B cell (primary cell): Measurements from ENCODE around the gene AHRR. TPM values are rescaled to one million over a fixed set of nuclear protein-coding genes. Genes with fewer than 3 reads are reported as not detected.

Experiments used
- ATAC-seq: fragments of 200-7000 bp; cut with Tn5 transposase; one replicate; pipeline ENCODE4 v1.10.0; 2021; ENCODE audit warnings: low read depth, mild to moderate bottlenecking, moderate number of reproducible peaks, moderate library complexity
- CTCF ChIA-PET: fragments of 350-600 bp; sonication (Branson Sonifier 250); formaldehyde crosslinking; loops from one replicate; lab custom pipeline; 2021; ENCODE audit warnings: antibody characterized with exemption, inconsistent platforms; lab: Charles Lee
- POLR2A ChIA-PET: fragments of 350-600 bp; sonication (Branson Sonifier 250); formaldehyde crosslinking; loops from one replicate; lab custom pipeline; 2021; ENCODE audit warnings: antibody characterized with exemption; lab: Charles Lee
- DNase-seq: peaks from one replicate; pipeline ENCODE4 v3.0.0; 2013
- H2AFZ ChIP-seq: 2 replicates; pipeline ENCODE4 v1.6.1; 2012; ENCODE audit warnings: mild to moderate bottlenecking, low read depth, low read length; ENCODE audit not compliant: insufficient read depth, poor library complexity, severe bottlenecking
- H3K27ac ChIP-seq, 2 donors: 1 replicate in 1 of 2; 2 replicates in 1 of 2; pipeline ENCODE4 v1.5.1; 2012 to 2013; ENCODE audit warnings: low read length in 2 of 2, mild to moderate bottlenecking in 2 of 2, moderate library complexity in 1 of 2
- H3K27me3 ChIP-seq, 4 experiments: fragments of 200-600 bp in 1 of 4; sonication (generic) in 1 of 4; replicated peaks in 1 of 4; 1 replicate in 2 of 4; 2 replicates in 2 of 4; pipeline versions ENCODE4 v1.6.1 to v1.7.0; 2013 to 2016; ENCODE audit warnings: low read length in 3 of 4, mild to moderate bottlenecking in 2 of 4, mixed read lengths in 1 of 4, moderate library complexity in 1 of 4; ENCODE audit not compliant: insufficient read depth in 4 of 4, control insufficient read depth in 3 of 4; ENCODE audit errors: control extremely low read depth in 1 of 4
- H3K36me3 ChIP-seq, 2 experiments: replicated peaks in 1 of 2; 1 replicate in 1 of 2; 2 replicates in 1 of 2; pipeline versions ENCODE4 v1.6.1 to v1.7.1; 2013; ENCODE audit warnings: low read length in 1 of 2; ENCODE audit not compliant: insufficient read depth in 2 of 2, control insufficient read depth in 1 of 2; ENCODE audit errors: control extremely low read depth in 1 of 2, extremely low read depth in 1 of 2
- H3K4me1 ChIP-seq, 2 donors: fragments of 200-600 bp in 1 of 2; sonication (generic) in 1 of 2; 1 replicate in 1 of 2; 2 replicates in 1 of 2; pipeline versions ENCODE4 v1.5.1 to v1.6.1; 2013 to 2017; ENCODE audit warnings: low read length in 2 of 2; ENCODE audit not compliant: control insufficient read depth in 2 of 2, insufficient read depth in 2 of 2
- H3K4me2 ChIP-seq: replicated peaks from 2 replicates; pipeline ENCODE3; 2012; ENCODE audit warnings: mild to moderate bottlenecking, low read depth, low read length; ENCODE audit not compliant: poor library complexity, severe bottlenecking
- H3K4me3 ChIP-seq, 5 experiments: fragments of 200-600 bp in 1 of 5; sonication (generic) in 1 of 5; 1 replicate in 3 of 5; 2 replicates in 2 of 5; pipeline versions ENCODE4 v1.5.1 to v1.7.0; 2011 to 2016; ENCODE audit warnings: low read length in 4 of 5, mild to moderate bottlenecking in 4 of 5, low read depth in 2 of 5, control low read depth in 1 of 5, moderate library complexity in 1 of 5; ENCODE audit not compliant: insufficient read depth in 1 of 5; ENCODE audit errors: control extremely low read depth in 1 of 5, extremely low read depth in 1 of 5
- H3K79me2 ChIP-seq: fragments of 200-600 bp; sonication (generic); one replicate; pipeline ENCODE4 v1.6.0; 2016; ENCODE audit warnings: low read length; ENCODE audit not compliant: control insufficient read depth, insufficient read depth
- H3K9ac ChIP-seq: fragments of 200-600 bp; sonication (generic); 2 replicates; pipeline ENCODE4 v1.6.1; 2017; ENCODE audit warnings: mild to moderate bottlenecking, low read length, moderate library complexity
- H3K9me3 ChIP-seq, 3 donors: one replicate each; pipeline versions ENCODE4 v1.6.1 to v1.7.1; 2013; ENCODE audit warnings: low read length in 2 of 3; ENCODE audit not compliant: control insufficient read depth in 2 of 3, insufficient read depth in 1 of 3; ENCODE audit errors: control extremely low read depth in 1 of 3
- H4K20me1 ChIP-seq: 2 replicates; pipeline ENCODE4 v1.6.0; 2012; ENCODE audit warnings: mild to moderate bottlenecking, low read length; ENCODE audit not compliant: insufficient read depth, control insufficient read depth, poor library complexity, severe bottlenecking
- H3K27ac Mint-ChIP-seq: one replicate; pipeline ENCODE4 v1.8.0; 2021; ENCODE audit warnings: mixed read lengths
- H3K27me3 Mint-ChIP-seq: one replicate; pipeline ENCODE4 v1.8.0; 2021; ENCODE audit warnings: mixed read lengths
- H3K4me1 Mint-ChIP-seq: one replicate; pipeline ENCODE4 v1.8.0; 2021; ENCODE audit warnings: mixed read lengths
- H3K4me3 Mint-ChIP-seq: one replicate; pipeline ENCODE4 v1.8.0; 2021; ENCODE audit warnings: mixed read lengths
- H3K9me3 Mint-ChIP-seq: one replicate; pipeline ENCODE4 v1.8.0; 2022; ENCODE audit warnings: mixed read lengths; ENCODE audit not compliant: insufficient read depth
- EZH2 ChIP-seq: IDR thresholded peaks from 2 replicates; pipeline ENCODE4 v1.6.1; 2012; ENCODE audit warnings: borderline replicate concordance, low read depth, mild to moderate bottlenecking, moderate library complexity, low read length; ENCODE audit not compliant: insufficient read depth, poor library complexity, severe bottlenecking
- WGBS: methylation state at CpG from one replicate; pipeline ENCODE4 v1.1.5; 2013; ENCODE audit warnings: missing lambda C conversion rate; ENCODE audit not compliant: insufficient coverage; 5-methylcytosine and 5-hydroxymethylcytosine counted together
- intact Hi-C: fragments of 100-400 bp; cut with micrococcal nuclease; formaldehyde crosslinking; loops from one replicate; pipeline ENCODE4 v1.10.0; 2022
- polyA plus RNA-seq: library from polyadenylated mRNA; depleted of rRNA; stranded (reverse); fragments of >200 nt; gene quantifications from 2 replicates; pipeline ENCODE4 v1.2.3, GENCODE V29; 2012
- total RNA-seq, 2 donors: library from RNA; stranded (reverse); fragments of 120-200 nt in 1 of 2; gene quantifications; 1 replicate in 1 of 2; 2 replicates in 1 of 2; pipeline versions ENCODE4 v1.2.3 to v1.2.4, GENCODE V29; 2013 to 2022
- TF ChIP-seq, protein P1 (sequence below): fragments of 200-600 bp; IDR thresholded peaks from one replicate; pipeline ENCODE4 v1.8.0; 2022; ENCODE audit warnings: antibody characterized with exemption, mild to moderate bottlenecking

The AHRR gene
- total and polyA plus RNA-seq, 2 donors (not counting 1 experiment from before 2014, with no cell fraction given) = 0.13 to 1.7 TPM

DNA sequence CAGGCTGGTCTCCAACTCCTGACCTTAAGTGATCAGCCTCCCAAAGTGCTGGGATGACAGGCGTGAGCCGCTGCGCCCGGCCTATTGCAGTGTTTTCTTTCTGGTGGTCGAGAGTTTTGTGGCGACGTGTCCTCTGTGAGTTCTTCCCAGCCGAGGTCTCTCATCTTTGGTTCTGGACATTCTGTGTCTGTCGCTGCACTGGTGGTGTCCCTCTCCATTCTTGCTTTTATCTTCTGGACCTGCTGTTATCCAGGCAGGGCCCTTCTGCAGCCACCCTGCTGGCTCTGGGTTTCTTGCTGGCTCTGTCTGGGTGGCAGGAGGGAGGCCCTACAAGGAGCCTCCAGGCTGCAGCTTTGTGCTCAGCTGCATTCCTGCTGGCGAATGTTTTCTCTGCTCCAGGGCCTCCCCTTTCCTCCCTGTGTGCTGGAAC is 72.3 kb downstream of the AHRR start:
- H3K4me3 Mint-ChIP-seq = no peak overlapping the region
- no peak overlapping the region for H3K4me3 ChIP-seq
- intact Hi-C loops = no loop called here

GRCh38 chr5:394671-395155 is 73.2 kb downstream of the AHRR start:
- Histone ChIP-seq H3K4me3 (no peak overlapping the region), H3K27me3 (peaks cover 0 to 15% (median 7%) of the 10 kb centered on the region in 4 experiments), H3K79me2 (no peaks in the 10 kb centered on the region), H2AFZ (no peak overlapping the region), H3K9ac (no peak overlapping the region), H3K4me1 (peaks cover 11% of the 10 kb centered on the region in 2 donors), H3K36me3 (no peaks in the 10 kb centered on the region), H3K4me2 (no peak overlapping the region), H3K9me3 (peaks cover 0 to 12% (median 0%) of the 10 kb centered on the region in 3 donors), H4K20me1 (no peaks in the 10 kb centered on the region), H3K27ac (no peak overlapping the region)
- Mint-ChIP-seq H3K27me3 (peaks cover 7% of the 10 kb centered on the region), H3K27ac (no peak overlapping the region), H3K9me3 (no peaks in the 10 kb centered on the region), H3K4me3 (no peak overlapping the region), H3K4me1 (peaks cover 15% of the 10 kb centered on the region)
- intact Hi-C loops = no loop called here
- ChIA-PET POLR2A (no interaction called here), CTCF (no interaction called here)
- 95% methylated on average over 18 of the region's 18 CpGs for WGBS
- TF ChIP-seq, protein P1, sequence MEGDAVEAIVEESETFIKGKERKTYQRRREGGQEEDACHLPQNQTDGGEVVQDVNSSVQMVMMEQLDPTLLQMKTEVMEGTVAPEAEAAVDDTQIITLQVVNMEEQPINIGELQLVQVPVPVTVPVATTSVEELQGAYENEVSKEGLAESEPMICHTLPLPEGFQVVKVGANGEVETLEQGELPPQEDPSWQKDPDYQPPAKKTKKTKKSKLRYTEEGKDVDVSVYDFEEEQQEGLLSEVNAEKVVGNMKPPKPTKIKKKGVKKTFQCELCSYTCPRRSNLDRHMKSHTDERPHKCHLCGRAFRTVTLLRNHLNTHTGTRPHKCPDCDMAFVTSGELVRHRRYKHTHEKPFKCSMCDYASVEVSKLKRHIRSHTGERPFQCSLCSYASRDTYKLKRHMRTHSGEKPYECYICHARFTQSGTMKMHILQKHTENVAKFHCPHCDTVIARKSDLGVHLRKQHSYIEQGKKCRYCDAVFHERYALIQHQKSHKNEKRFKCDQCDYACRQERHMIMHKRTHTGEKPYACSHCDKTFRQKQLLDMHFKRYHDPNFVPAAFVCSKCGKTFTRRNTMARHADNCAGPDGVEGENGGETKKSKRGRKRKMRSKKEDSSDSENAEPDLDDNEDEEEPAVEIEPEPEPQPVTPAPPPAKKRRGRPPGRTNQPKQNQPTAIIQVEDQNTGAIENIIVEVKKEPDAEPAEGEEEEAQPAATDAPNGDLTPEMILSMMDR = no peak
- TF ChIP-seq EZH2 = no peak
- ATAC-seq = no peak
- no peak for DNase-seq

More for the DNA sequence above, 72.3 kb downstream of the AHRR start:
- Histone ChIP-seq H3K4me2 (no peak overlapping the region), H2AFZ (no peak overlapping the region), H3K4me1 (peaks cover 2 to 3% of the 10 kb centered on the region in 2 donors), H3K9ac (no peak overlapping the region), H4K20me1 (no peaks in the 10 kb centered on the region), H3K36me3 (no peaks in the 10 kb centered on the region), H3K79me2 (no peaks in the 10 kb centered on the region), H3K27me3 (peaks cover 0 to 12% (median 3%) of the 10 kb centered on the region in 4 experiments), H3K9me3 (peaks cover 0 to 6% (median 0%) of the 10 kb centered on the region in 3 donors), H3K27ac (no peak overlapping the region)
- TF ChIP-seq EZH2 = no peak
- TF ChIP-seq, protein P1 = no peak
- ChIA-PET POLR2A (interaction anchor here (0.6 kb wide), 1 partner anchor 20 kb away, joined by 4 read pairs; no protein-coding TSS in a partner anchor), CTCF (no interaction called here)
- H3K27me3 Mint-ChIP-seq = peaks cover 7% of the 10 kb centered on the region
- H3K4me1 Mint-ChIP-seq = peaks cover 10% of the 10 kb centered on the region
- 98% methylated on average over 9 of the region's 10 CpGs for WGBS
- ATAC-seq (no peak), DNase-seq (no peak)
- no peaks in the 10 kb centered on the region for H3K9me3 Mint-ChIP-seq
- H3K27ac Mint-ChIP-seq = no peak overlapping the region
